Progenitor cell of endocrine pancreas (in vitro differentiated cells): ENCODE data around the gene MEOX1. TPM values are rescaled to one million over a fixed set of nuclear protein-coding genes. Genes with fewer than 3 reads are reported as not detected.

Experiments
- DNase-seq: peaks from one replicate; pipeline ENCODE4 v3.0.0; 2021; ENCODE audit warnings: low spot score; ENCODE audit not compliant: unreplicated experiment
- H3K27ac Mint-ChIP-seq: 2 replicates; pipeline ENCODE4 v1.8.0; 2021; ENCODE audit warnings: mild to moderate bottlenecking, moderate library complexity, mixed read lengths
- H3K27me3 Mint-ChIP-seq: 2 replicates; pipeline ENCODE4 v1.8.0; 2021; ENCODE audit warnings: mixed read lengths
- H3K36me3 Mint-ChIP-seq: 2 replicates; pipeline ENCODE4 v1.8.0; 2022; ENCODE audit warnings: mixed read lengths; ENCODE audit not compliant: insufficient read depth
- H3K4me1 Mint-ChIP-seq: 2 replicates; pipeline ENCODE4 v1.8.0; 2021; ENCODE audit warnings: low read depth, mixed read lengths
- H3K4me3 Mint-ChIP-seq: 2 replicates; pipeline ENCODE4 v1.8.0; 2021; ENCODE audit warnings: low read depth, mild to moderate bottlenecking, moderate library complexity, mixed read lengths
- H3K9me3 Mint-ChIP-seq: 2 replicates; pipeline ENCODE4 v1.8.0; 2021; ENCODE audit warnings: low read depth, mixed read lengths
- total RNA-seq: library from RNA; stranded (reverse); gene quantifications from 2 replicates; pipeline ENCODE4 v1.2.1, GENCODE V29; 2021
- TF ChIP-seq, protein P1 (sequence below): fragments of 200-600 bp; sonication (generic); IDR thresholded peaks from one replicate; pipeline ENCODE4 v1.5.0; 2021; ENCODE audit warnings: antibody characterized with exemption, mild to moderate bottlenecking; ENCODE audit not compliant: unreplicated experiment

MEOX1 gene
- total RNA-seq, 1 donor from 2014 or later = 1.2 TPM

DNA sequence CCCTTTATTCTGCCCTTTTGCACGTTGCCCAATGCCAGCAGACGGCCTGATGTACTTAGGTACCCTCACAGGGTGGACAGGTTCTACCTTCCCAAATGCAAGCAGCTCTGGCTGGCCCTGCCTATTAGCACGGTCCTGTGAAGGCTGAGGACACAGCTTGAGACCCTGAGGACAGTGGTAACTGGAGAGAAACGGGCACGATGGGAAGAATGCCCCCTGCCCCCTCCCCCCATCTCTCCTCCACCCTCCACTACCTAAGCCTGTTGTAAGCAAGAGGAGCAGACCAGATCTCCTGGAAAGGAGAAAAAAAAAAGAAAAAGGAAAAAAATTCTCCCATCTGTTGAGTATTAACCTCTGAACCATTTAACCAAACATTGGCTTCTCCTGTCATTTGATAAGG is 34.1 kb downstream of the MEOX1 start:
- no peak for DNase-seq
- Mint-ChIP-seq H3K9me3 (no peaks in the 10 kb centered on the region), H3K4me3 (no peak overlapping the region), H3K27ac (no peak overlapping the region), H3K4me1 (peaks cover 9% of the 10 kb centered on the region), H3K36me3 (no peaks in the 10 kb centered on the region), H3K27me3 (no peaks in the 10 kb centered on the region)
- TF ChIP-seq, protein P1, sequence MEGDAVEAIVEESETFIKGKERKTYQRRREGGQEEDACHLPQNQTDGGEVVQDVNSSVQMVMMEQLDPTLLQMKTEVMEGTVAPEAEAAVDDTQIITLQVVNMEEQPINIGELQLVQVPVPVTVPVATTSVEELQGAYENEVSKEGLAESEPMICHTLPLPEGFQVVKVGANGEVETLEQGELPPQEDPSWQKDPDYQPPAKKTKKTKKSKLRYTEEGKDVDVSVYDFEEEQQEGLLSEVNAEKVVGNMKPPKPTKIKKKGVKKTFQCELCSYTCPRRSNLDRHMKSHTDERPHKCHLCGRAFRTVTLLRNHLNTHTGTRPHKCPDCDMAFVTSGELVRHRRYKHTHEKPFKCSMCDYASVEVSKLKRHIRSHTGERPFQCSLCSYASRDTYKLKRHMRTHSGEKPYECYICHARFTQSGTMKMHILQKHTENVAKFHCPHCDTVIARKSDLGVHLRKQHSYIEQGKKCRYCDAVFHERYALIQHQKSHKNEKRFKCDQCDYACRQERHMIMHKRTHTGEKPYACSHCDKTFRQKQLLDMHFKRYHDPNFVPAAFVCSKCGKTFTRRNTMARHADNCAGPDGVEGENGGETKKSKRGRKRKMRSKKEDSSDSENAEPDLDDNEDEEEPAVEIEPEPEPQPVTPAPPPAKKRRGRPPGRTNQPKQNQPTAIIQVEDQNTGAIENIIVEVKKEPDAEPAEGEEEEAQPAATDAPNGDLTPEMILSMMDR = no peak

DNA sequence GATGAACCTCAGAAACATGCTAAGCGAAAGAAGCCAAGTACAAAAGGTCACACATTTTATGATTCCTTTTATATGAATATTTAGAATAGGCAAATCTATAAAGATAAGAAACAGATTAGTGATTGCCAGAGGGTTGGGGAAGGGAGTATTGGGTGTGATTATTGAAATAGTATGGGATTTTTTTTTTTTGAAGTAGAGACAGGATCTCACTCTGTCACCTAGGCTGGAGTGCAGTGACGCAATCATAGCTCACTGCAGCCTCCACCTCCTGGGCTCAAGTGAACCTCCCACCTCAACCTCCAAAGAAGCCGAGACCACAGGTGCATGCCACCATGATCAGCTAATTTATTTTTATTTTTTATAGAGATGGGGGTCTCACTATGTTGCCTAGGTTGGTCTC is 35.7 kb downstream of the MEOX1 start:
- TF ChIP-seq, protein P1 = no peak
- H3K27me3 Mint-ChIP-seq = no peaks in the 10 kb centered on the region

DNA sequence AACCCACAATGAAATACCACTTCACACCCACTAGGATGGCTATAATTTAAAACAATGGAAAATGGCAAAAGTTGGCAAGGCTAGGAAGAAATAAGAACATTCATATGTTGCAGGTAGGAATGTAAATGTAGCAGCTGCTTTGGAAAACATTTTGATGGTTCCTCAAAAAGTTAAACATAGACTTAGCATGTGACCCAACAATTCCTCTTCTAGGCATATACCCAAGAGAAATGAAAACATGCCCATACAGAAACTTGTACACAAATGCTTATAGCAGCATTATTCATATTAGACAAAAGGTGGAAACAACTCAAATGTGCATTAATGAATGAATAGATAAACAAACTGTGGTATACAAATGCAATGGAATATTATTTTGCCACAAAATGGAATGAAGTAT is 36.1 kb downstream of the MEOX1 start:
- no peaks in the 10 kb centered on the region for H3K36me3 Mint-ChIP-seq
- TF ChIP-seq, protein P1 = no peak
- no peaks in the 10 kb centered on the region for H3K27me3 Mint-ChIP-seq
- H3K9me3 Mint-ChIP-seq = no peaks in the 10 kb centered on the region
- DNase-seq = no peak
- peaks cover 8% of the 10 kb centered on the region for H3K4me1 Mint-ChIP-seq
- no peak overlapping the region for H3K27ac Mint-ChIP-seq
- no peak overlapping the region for H3K4me3 Mint-ChIP-seq

More for the DNA sequence above, 35.7 kb downstream of the MEOX1 start:
- Mint-ChIP-seq H3K27ac (no peak overlapping the region), H3K9me3 (no peaks in the 10 kb centered on the region), H3K4me1 (peaks cover 6% of the 10 kb centered on the region), H3K4me3 (no peak overlapping the region), H3K36me3 (no peaks in the 10 kb centered on the region)
- DNase-seq = no peak

DNA sequence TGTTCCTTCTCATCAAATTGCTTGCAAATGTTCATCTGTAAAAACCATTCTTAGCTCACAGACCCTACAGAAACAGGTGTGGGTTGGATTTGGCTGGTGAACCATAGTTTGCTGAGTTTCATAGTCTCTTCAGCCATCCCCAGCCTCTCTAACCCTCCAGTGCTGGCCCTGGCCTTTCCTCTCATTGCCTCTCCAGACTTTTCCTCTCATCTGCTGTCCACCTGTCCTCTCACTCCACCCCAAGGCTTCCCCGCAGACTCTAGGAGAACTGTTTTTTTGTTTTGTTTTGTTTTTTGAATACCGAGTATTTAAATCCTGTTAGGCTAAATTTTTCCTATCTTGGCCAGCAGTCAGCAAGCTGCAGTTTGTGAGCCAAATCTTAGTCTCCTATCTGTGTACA is 41.1 kb downstream of the MEOX1 start:
- H3K36me3 Mint-ChIP-seq = no peaks in the 10 kb centered on the region
- peaks cover 6% of the 10 kb centered on the region for H3K4me1 Mint-ChIP-seq
- H3K4me3 Mint-ChIP-seq = no peak overlapping the region
- H3K9me3 Mint-ChIP-seq = no peaks in the 10 kb centered on the region
- H3K27me3 Mint-ChIP-seq = peaks cover 3% of the 10 kb centered on the region
- TF ChIP-seq, protein P1 = no peak
- DNase-seq = no peak
- H3K27ac Mint-ChIP-seq = peak overlapping the region; percentile 56

DNA sequence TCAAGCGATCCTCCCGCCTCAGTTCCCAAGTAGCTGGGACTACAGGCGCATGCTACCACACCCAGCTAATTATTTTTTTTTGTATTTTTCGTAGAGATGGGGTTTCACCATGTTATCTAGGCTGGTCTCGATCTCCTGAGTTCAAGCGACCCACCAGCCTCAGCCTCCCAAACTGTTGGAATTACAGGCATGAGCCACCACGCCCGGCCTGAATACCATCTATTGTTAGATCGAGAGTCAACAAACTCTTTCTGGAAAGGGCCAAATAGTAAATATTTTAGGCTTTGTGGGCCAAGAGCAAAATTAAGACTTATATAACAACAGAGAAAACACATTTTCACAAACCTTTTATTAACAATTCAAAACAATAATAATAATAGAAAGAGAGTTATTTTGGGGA is 41.6 kb downstream of the MEOX1 start:
- Mint-ChIP-seq H3K9me3 (no peaks in the 10 kb centered on the region), H3K4me1 (peaks cover 6% of the 10 kb centered on the region), H3K27me3 (peaks cover 3% of the 10 kb centered on the region), H3K4me3 (no peak overlapping the region), H3K36me3 (no peaks in the 10 kb centered on the region), H3K27ac (no peak overlapping the region)
- DNase-seq = no peak
- TF ChIP-seq, protein P1 = no peak
